Neuronal stem cell (in vitro differentiated cells): ENCODE results near the gene THSD7A.

Experiments used
- DNase-seq: peaks from one replicate; pipeline ENCODE4 v3.0.0-alpha.2; 2013; ENCODE audit warnings: low spot score
- H2AFZ ChIP-seq: one replicate; pipeline ENCODE4 v1.6.1; 2013; ENCODE audit warnings: mild to moderate bottlenecking, low read length, inconsistent platforms
- H2AK5ac ChIP-seq: 2 replicates; pipeline ENCODE4 v1.6.1; 2013; ENCODE audit warnings: low read depth, mild to moderate bottlenecking, inconsistent platforms, low read length, moderate library complexity, mixed read lengths
- H2BK120ac ChIP-seq: 2 replicates; pipeline ENCODE4 v1.6.1; 2013; ENCODE audit warnings: low read depth, mild to moderate bottlenecking, inconsistent platforms, low read length, moderate library complexity, mixed read lengths
- H2BK12ac ChIP-seq: one replicate; pipeline ENCODE4 v1.6.1; 2013; ENCODE audit warnings: low read length, inconsistent platforms
- H2BK15ac ChIP-seq: 2 replicates; pipeline ENCODE4 v1.6.1; 2013; ENCODE audit warnings: mild to moderate bottlenecking, low read length, inconsistent platforms, mixed read lengths
- H2BK5ac ChIP-seq: one replicate; pipeline ENCODE4 v1.6.1; 2013; ENCODE audit warnings: inconsistent platforms, mild to moderate bottlenecking, low read length, moderate library complexity
- H3K14ac ChIP-seq: one replicate; pipeline ENCODE4 v1.6.1; 2013; ENCODE audit warnings: low read length, inconsistent platforms
- H3K18ac ChIP-seq: 2 replicates; pipeline ENCODE4 v1.6.1; 2013; ENCODE audit warnings: low read length, inconsistent platforms
- H3K23ac ChIP-seq: 2 replicates; pipeline ENCODE4 v1.6.1; 2013; ENCODE audit warnings: low read depth, mild to moderate bottlenecking, mixed read lengths, low read length, inconsistent platforms; ENCODE audit not compliant: poor library complexity
- H3K27ac ChIP-seq: replicated peaks from 3 replicates; pipeline ENCODE4 v1.5.1; 2013; ENCODE audit warnings: low read length, inconsistent platforms
- H3K27me3 ChIP-seq, 3 experiments: 2 replicates each; pipeline ENCODE4 v1.6.1; 2013; ENCODE audit warnings: low read length in 3 of 3, mild to moderate bottlenecking in 2 of 3, inconsistent platforms in 1 of 3, low read depth in 1 of 3, mixed read lengths in 1 of 3, moderate library complexity in 1 of 3; ENCODE audit not compliant: control insufficient read depth in 3 of 3, insufficient read depth in 3 of 3
- H3K36me3 ChIP-seq, 2 donors: replicated peaks in 1 of 2; 2 replicates each; pipeline ENCODE4 v1.6.1; 2013; ENCODE audit warnings: low read length in 2 of 2; ENCODE audit not compliant: control insufficient read depth in 2 of 2, insufficient read depth in 2 of 2
- H3K4ac ChIP-seq: 2 replicates; pipeline ENCODE4 v1.6.1; 2013; ENCODE audit warnings: inconsistent platforms, mild to moderate bottlenecking, low read length, moderate library complexity
- H3K4me1 ChIP-seq, 2 donors: 1 replicate in 1 of 2; 2 replicates in 1 of 2; pipeline ENCODE4 v1.6.1; 2013; ENCODE audit warnings: low read length in 2 of 2, low read depth in 1 of 2; ENCODE audit not compliant: control insufficient read depth in 2 of 2, insufficient read depth in 1 of 2
- H3K4me2 ChIP-seq: one replicate; pipeline ENCODE4 v1.6.1; 2013; ENCODE audit warnings: mild to moderate bottlenecking, low read length, inconsistent platforms; ENCODE audit not compliant: insufficient read depth, poor library complexity, severe bottlenecking
- H3K4me3 ChIP-seq, 2 donors: 2 replicates each; pipeline ENCODE4 v1.5.1; 2013; ENCODE audit warnings: low read length in 2 of 2, mild to moderate bottlenecking in 2 of 2, inconsistent platforms in 1 of 2, moderate library complexity in 1 of 2
- H3K79me1 ChIP-seq: one replicate; pipeline ENCODE4 v1.6.1; 2013; ENCODE audit warnings: low read depth, mild to moderate bottlenecking, inconsistent platforms, low read length, moderate library complexity
- H3K9ac ChIP-seq: one replicate; pipeline ENCODE4 v1.6.1; 2013; ENCODE audit warnings: mild to moderate bottlenecking, low read depth, low read length, inconsistent platforms; ENCODE audit not compliant: poor library complexity
- H3K9me3 ChIP-seq, 2 donors: replicated peaks in 1 of 2; 2 replicates each; pipeline versions ENCODE3 to v1.6.1; 2013; ENCODE audit warnings: low read length in 2 of 2, mild to moderate bottlenecking in 2 of 2, inconsistent platforms in 1 of 2, low read depth in 1 of 2, mixed read lengths in 1 of 2, moderate library complexity in 1 of 2; ENCODE audit not compliant: control insufficient read depth in 2 of 2, insufficient read depth in 1 of 2
- H4K8ac ChIP-seq: one replicate; pipeline ENCODE4 v1.6.1; 2013; ENCODE audit warnings: low read depth, mild to moderate bottlenecking, inconsistent platforms, low read length, moderate library complexity
- H4K91ac ChIP-seq: one replicate; pipeline ENCODE4 v1.6.1; 2013; ENCODE audit warnings: low read length, low read depth, mild to moderate bottlenecking, inconsistent platforms; ENCODE audit not compliant: poor library complexity
- WGBS, 2 donors: extraction: QIAGEN DNeasy Blood & Tissue Kit; methylation state at CpG; one replicate each; pipeline ENCODE4 v1.1.7; 2013; ENCODE audit warnings: missing lambda C conversion rate in 2 of 2, mixed read lengths in 1 of 2; ENCODE audit not compliant: insufficient read length in 2 of 2, insufficient replicate concordance in 1 of 2; ENCODE audit errors: extremely low coverage in 2 of 2; 5-methylcytosine and 5-hydroxymethylcytosine counted together

THSD7A gene

DNA sequence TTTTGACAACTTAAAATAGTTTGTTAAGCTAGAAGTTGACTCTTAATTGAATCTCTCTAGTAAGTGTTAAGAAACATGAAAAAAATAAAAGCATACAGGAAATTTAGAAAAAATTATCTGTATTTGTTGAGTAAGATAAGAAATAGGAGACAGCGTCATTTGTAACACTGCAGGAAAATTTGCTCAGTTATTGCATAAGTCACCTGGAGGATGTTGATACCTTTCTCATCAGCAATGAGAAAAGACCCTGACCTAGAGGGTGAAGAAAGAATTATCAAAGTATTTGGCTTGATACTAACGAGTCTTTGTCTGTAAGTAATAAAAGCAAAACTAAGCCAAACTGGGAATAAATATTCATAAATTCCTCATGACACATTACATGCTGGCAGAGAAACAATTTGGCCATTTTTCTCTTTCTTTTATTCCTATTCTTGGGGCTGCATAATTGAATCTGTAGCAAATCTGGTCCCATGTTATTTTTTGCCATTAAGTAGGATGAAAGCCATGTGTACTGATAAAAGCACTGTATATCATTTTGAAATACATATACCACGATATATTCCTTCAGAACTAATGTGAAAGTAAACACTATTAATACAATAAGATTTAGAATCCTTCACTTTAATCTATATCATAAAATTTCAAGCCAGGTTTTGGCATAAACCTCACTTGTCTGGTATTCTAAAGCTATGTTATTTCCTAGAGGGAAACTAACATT is 362.8 kb downstream of the THSD7A start:
- no peak overlapping the region for H4K8ac ChIP-seq
- no CpG with 5 or more reads among the region's 3 CpGs for WGBS, 2 donors
- H2AFZ ChIP-seq: no peak overlapping the region
- no peak for DNase-seq
- H3K18ac ChIP-seq: no peak overlapping the region
- no peak overlapping the region for H3K4me2 ChIP-seq
- peaks cover 0 to 6% of the 10 kb centered on the region in 2 donors for H3K4me1 ChIP-seq
- H3K9me3 ChIP-seq: no peaks in the 10 kb centered on the region
- H3K27ac ChIP-seq: no peak overlapping the region
- H3K4me3 ChIP-seq: no peak overlapping the region
- H3K14ac ChIP-seq: no peak overlapping the region
- no peak overlapping the region for H2BK5ac ChIP-seq
- no peak overlapping the region for H3K4ac ChIP-seq
- no peak overlapping the region for H3K23ac ChIP-seq
- no peaks in the 10 kb centered on the region for H3K36me3 ChIP-seq
- H2AK5ac ChIP-seq: no peak overlapping the region
- H3K27me3 ChIP-seq: no peaks in the 10 kb centered on the region
- no peak overlapping the region for H3K9ac ChIP-seq
- no peak overlapping the region for H4K91ac ChIP-seq
- no peaks in the 10 kb centered on the region for H3K79me1 ChIP-seq
- H2BK15ac ChIP-seq: no peak overlapping the region
- no peak overlapping the region for H2BK12ac ChIP-seq
- no peak overlapping the region for H2BK120ac ChIP-seq

DNA sequence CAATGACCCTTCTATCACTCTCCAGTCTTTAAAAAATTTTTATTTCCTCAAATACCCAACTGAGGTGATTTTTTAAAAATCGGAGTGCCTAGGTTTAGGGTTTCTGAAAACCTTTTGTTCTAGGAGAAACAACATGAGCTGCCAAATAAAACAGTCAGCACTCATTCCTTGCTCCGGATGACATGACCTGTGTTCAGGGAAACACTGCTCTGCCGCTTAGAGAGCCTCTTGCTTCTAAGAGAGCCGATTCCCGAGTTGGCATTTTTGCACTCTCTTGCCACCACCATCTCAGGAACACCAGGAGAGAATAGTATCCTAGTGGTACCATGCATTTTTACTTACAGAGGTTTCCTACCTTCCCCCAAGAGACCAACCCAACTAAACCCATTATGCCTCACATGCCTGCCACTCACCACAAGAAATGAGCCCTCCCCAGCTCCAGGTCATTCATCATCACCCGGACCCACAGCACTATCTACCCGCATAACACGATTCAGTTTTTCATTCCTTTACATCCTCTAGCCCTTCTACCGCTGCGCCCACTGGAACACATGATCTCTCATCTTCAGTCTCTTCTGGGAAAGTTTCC is 365.4 kb downstream of the THSD7A start:
- no peak overlapping the region for H2BK15ac ChIP-seq
- H3K4me2 ChIP-seq: no peak overlapping the region
- DNase-seq: no peak
- WGBS, 2 donors: no CpG with 5 or more reads among the region's 10 CpGs
- no peak overlapping the region for H3K18ac ChIP-seq
- H3K9ac ChIP-seq: no peak overlapping the region
- H4K91ac ChIP-seq: no peak overlapping the region
- H3K27ac ChIP-seq: no peak overlapping the region
- H2BK120ac ChIP-seq: no peak overlapping the region
- H2BK5ac ChIP-seq: no peak overlapping the region
- no peak overlapping the region for H3K23ac ChIP-seq
- no peak overlapping the region for H3K4me3 ChIP-seq
- H4K8ac ChIP-seq: no peak overlapping the region
- H3K27me3 ChIP-seq: no peaks in the 10 kb centered on the region
- no peaks in the 10 kb centered on the region for H3K79me1 ChIP-seq
- H2BK12ac ChIP-seq: no peak overlapping the region
- H3K4me1 ChIP-seq: peaks cover 0 to 7% of the 10 kb centered on the region in 2 donors
- no peaks in the 10 kb centered on the region for H3K36me3 ChIP-seq
- peak overlapping the region; percentile 9 for H2AFZ ChIP-seq
- H3K9me3 ChIP-seq: no peaks in the 10 kb centered on the region
- no peak overlapping the region for H3K4ac ChIP-seq
- H3K14ac ChIP-seq: no peak overlapping the region
- no peak overlapping the region for H2AK5ac ChIP-seq

DNA sequence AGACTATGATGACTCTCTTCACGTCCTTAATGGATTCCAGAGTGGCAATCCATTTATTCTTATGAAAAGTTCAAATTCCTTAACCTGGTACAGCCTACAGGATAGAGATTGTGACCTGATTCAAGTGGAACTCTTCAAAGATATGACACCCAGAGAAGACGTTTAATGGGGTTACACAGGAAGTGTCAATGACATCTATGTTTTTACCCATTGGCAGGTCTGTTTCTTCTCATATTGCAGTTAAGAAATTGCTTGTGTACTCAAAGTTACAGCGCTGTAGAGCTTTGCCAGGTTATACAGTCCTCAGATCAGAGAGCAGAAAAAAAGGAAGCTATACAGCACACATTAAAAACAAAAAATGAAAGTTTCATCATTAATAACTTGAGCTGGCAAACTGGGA is 367.4 kb downstream of the THSD7A start:
- Histone ChIP-seq H3K9me3 (no peaks in the 10 kb centered on the region), H3K4me3 (no peak overlapping the region), H2AFZ (no peak overlapping the region), H2BK5ac (no peak overlapping the region), H3K4me1 (peaks cover 2 to 7% of the 10 kb centered on the region in 2 donors), H3K4me2 (no peak overlapping the region), H4K91ac (no peak overlapping the region), H2BK12ac (no peak overlapping the region), H4K8ac (no peak overlapping the region), H3K14ac (no peak overlapping the region), H3K27ac (no peak overlapping the region), H3K36me3 (no peaks in the 10 kb centered on the region), H3K23ac (no peak overlapping the region), H3K79me1 (no peaks in the 10 kb centered on the region), H2BK120ac (no peak overlapping the region), H3K27me3 (no peaks in the 10 kb centered on the region), H3K18ac (no peak overlapping the region), H2BK15ac (no peak overlapping the region), H3K4ac (no peak overlapping the region), H2AK5ac (no peak overlapping the region), H3K9ac (no peak overlapping the region)
- WGBS, 2 donors: no CpG with 5 or more reads among the region's 3 CpGs
- no peak for DNase-seq

DNA sequence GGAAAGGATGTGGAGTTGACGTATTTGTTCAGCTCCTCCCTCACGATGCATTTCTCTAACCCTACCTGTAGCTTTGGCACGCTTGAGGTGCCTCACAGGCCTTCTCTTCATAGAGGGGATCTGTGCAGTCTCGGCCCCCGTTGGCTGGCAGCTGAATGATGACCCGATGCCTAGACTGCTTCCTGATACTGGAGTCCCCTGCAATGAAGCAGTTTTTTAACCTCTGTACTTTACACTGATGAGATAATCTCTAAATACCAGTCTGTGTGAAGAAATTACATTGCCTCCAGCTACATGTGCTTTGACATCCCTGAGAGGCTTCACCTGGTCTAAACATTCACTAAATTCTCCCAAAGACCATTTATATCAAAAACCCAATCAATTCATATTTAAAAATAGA is 370.1 kb downstream of the THSD7A start:
- Histone ChIP-seq H3K27ac (no peak overlapping the region), H2AFZ (peak overlapping the region; percentile 6), H2BK5ac (no peak overlapping the region), H3K23ac (no peak overlapping the region), H3K4me2 (no peak overlapping the region), H4K8ac (no peak overlapping the region), H3K18ac (no peak overlapping the region), H2BK120ac (no peak overlapping the region), H3K4me3 (no peak overlapping the region), H3K4ac (no peak overlapping the region), H3K14ac (no peak overlapping the region), H2BK12ac (no peak overlapping the region), H3K79me1 (no peaks in the 10 kb centered on the region), H2BK15ac (no peak overlapping the region), H4K91ac (no peak overlapping the region), H2AK5ac (no peak overlapping the region), H3K9ac (no peak overlapping the region), H3K36me3 (no peaks in the 10 kb centered on the region), H3K4me1 (peaks cover 7% of the 10 kb centered on the region in 2 donors), H3K27me3 (no peaks in the 10 kb centered on the region), H3K9me3 (no peaks in the 10 kb centered on the region)
- no peak for DNase-seq
- no CpG with 5 or more reads among the region's 6 CpGs for WGBS, 2 donors
